Tibial nerve (tissue), 4 donors: ENCODE data around the gene MAPK14. TPM values are rescaled to one million over a fixed set of nuclear protein-coding genes. Genes with fewer than 3 reads are reported as not detected.

Source experiments
- DNase-seq, 2 donors: peaks; one replicate each; pipeline ENCODE4 v3.0.0-alpha.2; 2019; ENCODE audit warnings: low spot score in 2 of 2
- H3K27ac ChIP-seq, 4 donors: fragments of 200-600 bp; sonication (generic) in 3 of 4; one replicate each; pipeline ENCODE4 v1.5.1; 2017 to 2019; ENCODE audit warnings: mild to moderate bottlenecking in 1 of 4
- H3K27me3 ChIP-seq, 2 donors: fragments of 200-600 bp; sonication (generic) in 1 of 2; one replicate each; pipeline versions ENCODE4 v1.5.1 to v1.6.0; 2017 to 2019
- H3K36me3 ChIP-seq, 3 donors: fragments of 200-600 bp; sonication (generic); one replicate each; pipeline ENCODE4 v1.5.1; 2018 to 2019
- H3K4me1 ChIP-seq, 4 donors: fragments of 200-600 bp; sonication (generic) in 3 of 4; one replicate each; pipeline ENCODE4 v1.5.1; 2017 to 2019
- H3K4me3 ChIP-seq, 4 donors: fragments of 200-600 bp; sonication (generic) in 3 of 4; one replicate each; pipeline ENCODE4 v1.5.1; 2017 to 2019; ENCODE audit warnings: mild to moderate bottlenecking in 1 of 4, moderate library complexity in 1 of 4
- H3K9me3 ChIP-seq, 4 donors: fragments of 200-600 bp; sonication (generic) in 3 of 4; one replicate each; pipeline ENCODE4 v1.5.1; 2017 to 2019
- EP300 ChIP-seq, 2 donors: sonication (generic); formaldehyde crosslinking; IDR thresholded peaks; one replicate each; pipeline ENCODE4 v1.6.1; 2017; ENCODE audit warnings: antibody characterized with exemption in 2 of 2, mild to moderate bottlenecking in 1 of 2
- POLR2A ChIP-seq, 2 donors: fragments of 450-650 bp; IDR thresholded peaks; one replicate each; pipeline ENCODE4 v1.6.1; 2017; ENCODE audit warnings: antibody characterized with exemption in 2 of 2, mild to moderate bottlenecking in 2 of 2, moderate library complexity in 2 of 2
- WGBS, 2 donors: methylation state at CpG; one replicate each; pipeline ENCODE4 v1.1.5; 2018; 5-methylcytosine and 5-hydroxymethylcytosine counted together
- total RNA-seq, 4 donors: library from RNA; depleted of rRNA; stranded (reverse); fragments of >200 nt; gene quantifications; one replicate each; pipeline ENCODE4 v1.1.0, GENCODE V29; 2016
- TF ChIP-seq, protein P1 (sequence below), 5 experiments: fragments of 200-600 bp in 3 of 5; fragments of 450-650 bp in 2 of 5; sonication (generic) in 3 of 5; IDR thresholded peaks; one replicate each; pipeline ENCODE4 v1.5.1; 2016 to 2019; ENCODE audit warnings: antibody characterized with exemption in 5 of 5, mild to moderate bottlenecking in 3 of 5, moderate library complexity in 2 of 5

MAPK14 gene
- total RNA-seq, 4 donors from 2014 or later, result 73.5 to 88.1 (median 83.2) TPM

DNA sequence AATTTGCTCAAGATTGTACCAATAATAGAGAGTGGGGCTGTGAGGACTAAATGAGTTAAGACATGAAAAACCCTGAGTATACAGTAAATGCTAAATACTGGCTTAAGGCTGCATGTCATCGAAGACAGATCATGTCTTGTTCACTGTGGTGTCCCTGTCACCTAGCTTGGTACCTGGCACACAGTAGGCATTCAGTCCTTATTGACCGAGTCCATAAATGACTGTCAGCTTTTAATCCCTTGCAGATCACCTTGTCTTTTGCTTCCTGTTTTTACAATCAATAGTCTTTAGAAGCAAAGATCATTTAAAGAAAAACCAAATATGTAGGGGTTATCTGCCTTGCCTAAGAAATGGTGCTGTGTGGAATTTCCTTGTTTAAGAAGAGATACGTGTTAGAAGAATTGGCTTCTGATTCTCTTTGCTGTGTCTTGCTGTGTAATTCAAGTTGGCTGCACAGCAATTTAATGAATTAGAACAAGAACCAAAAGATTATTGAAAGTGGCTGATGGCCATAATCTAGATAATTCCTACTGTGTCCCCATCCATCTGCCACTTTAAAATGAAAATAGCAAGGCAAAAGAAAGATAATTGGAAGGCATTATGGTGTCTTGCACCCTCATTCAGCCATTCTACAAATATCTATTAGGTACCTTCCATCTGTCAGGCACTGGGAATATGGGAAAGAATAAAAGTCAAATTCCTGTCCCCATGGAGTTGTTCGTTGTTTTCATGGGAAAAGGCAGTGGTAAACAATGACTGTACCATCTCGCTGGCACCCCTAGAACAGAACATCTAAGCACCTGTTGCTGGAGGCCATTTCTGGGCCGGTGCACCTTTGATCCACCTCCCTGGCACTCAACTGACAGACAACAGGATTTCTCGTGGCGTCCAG, 90.3 kb downstream of the MAPK14 start:
- no peak overlapping the region for H3K27ac ChIP-seq
- 86 to 90% methylated on average over 8 of the region's 8 CpGs for WGBS, 2 donors
- H3K9me3 ChIP-seq, result no peaks in the 10 kb centered on the region
- DNase-seq, result no peak
- H3K4me1 ChIP-seq, result peaks cover 0 to 17% (median 7%) of the 10 kb centered on the region in 4 donors
- TF ChIP-seq, protein P1, sequence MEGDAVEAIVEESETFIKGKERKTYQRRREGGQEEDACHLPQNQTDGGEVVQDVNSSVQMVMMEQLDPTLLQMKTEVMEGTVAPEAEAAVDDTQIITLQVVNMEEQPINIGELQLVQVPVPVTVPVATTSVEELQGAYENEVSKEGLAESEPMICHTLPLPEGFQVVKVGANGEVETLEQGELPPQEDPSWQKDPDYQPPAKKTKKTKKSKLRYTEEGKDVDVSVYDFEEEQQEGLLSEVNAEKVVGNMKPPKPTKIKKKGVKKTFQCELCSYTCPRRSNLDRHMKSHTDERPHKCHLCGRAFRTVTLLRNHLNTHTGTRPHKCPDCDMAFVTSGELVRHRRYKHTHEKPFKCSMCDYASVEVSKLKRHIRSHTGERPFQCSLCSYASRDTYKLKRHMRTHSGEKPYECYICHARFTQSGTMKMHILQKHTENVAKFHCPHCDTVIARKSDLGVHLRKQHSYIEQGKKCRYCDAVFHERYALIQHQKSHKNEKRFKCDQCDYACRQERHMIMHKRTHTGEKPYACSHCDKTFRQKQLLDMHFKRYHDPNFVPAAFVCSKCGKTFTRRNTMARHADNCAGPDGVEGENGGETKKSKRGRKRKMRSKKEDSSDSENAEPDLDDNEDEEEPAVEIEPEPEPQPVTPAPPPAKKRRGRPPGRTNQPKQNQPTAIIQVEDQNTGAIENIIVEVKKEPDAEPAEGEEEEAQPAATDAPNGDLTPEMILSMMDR (IDR thresholded peaks at IDR 0.05), result no peak
- TF ChIP-seq POLR2A (IDR thresholded peaks at IDR 0.05) (no peak), EP300 (IDR thresholded peaks at IDR 0.05) (no peak)
- no peaks in the 10 kb centered on the region for H3K27me3 ChIP-seq
- H3K4me3 ChIP-seq, result no peak overlapping the region
- H3K36me3 ChIP-seq, result peaks cover 0 to 35% (median 0%) of the 10 kb centered on the region in 3 donors

DNA sequence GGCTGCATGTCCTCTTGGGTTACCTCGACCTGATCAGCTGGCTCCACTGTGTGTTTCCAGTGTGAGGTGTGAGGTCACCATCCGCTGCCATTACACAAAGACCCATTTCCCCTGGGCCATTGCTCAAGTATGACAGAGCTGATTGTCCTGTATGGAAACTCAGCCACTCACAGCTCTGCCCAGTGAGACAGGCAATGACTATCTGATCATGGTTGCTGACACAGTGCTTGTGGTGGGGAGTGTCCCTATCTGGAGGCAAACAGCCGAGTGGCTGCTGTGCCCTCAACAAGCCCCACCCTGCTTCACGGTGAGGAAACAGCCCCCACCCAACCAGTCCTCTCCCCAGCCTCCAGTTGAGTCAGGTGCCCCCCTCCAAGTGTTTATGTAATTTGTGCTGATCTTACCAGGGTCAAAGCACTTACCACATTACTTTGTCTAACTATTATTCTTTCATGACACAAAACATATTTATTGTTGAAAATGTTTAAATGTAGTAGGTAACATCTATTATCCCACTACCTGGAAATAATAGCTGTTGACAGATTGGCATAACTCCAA, 91.0 kb downstream of the MAPK14 start:
- 46 to 68% methylated on average over 4 of the region's 4 CpGs for WGBS, 2 donors
- Histone ChIP-seq H3K36me3 (peaks cover 0 to 34% (median 0%) of the 10 kb centered on the region in 3 donors), H3K27me3 (no peaks in the 10 kb centered on the region), H3K4me3 (no peak overlapping the region), H3K9me3 (no peaks in the 10 kb centered on the region), H3K27ac (no peak overlapping the region), H3K4me1 (peaks cover 0 to 24% (median 9%) of the 10 kb centered on the region in 4 donors)
- no peak for DNase-seq
- TF ChIP-seq, protein P1 (IDR thresholded peaks at IDR 0.05), result no peak
- TF ChIP-seq EP300 (IDR thresholded peaks at IDR 0.05), result no peak
- TF ChIP-seq POLR2A (IDR thresholded peaks at IDR 0.05), result no peak

DNA sequence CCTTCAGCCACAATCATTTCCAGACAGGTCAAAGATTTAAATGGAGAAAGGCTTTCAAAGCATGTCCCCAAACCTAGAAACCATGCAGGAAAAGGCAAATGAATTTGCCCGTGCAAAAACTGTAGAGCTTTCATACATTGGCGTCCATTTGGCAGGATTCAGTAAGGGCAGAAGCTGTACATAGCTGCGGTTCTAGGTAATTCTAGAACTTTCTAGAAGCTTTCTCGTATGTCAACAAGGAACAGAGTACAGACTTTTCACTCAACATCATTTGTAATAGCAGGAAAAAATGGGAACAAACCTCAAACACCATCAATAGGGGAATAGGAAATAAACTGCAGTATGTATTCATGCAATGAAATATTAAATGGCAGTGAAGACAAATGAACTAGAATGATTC, 91.6 kb downstream of the MAPK14 start:
- TF ChIP-seq EP300 (IDR thresholded peaks at IDR 0.05), result no peak
- no peak for TF ChIP-seq POLR2A (IDR thresholded peaks at IDR 0.05)
- TF ChIP-seq, protein P1 (IDR thresholded peaks at IDR 0.05), result no peak
- 79 to 81% methylated on average over 4 of the region's 4 CpGs for WGBS, 2 donors

DNA sequence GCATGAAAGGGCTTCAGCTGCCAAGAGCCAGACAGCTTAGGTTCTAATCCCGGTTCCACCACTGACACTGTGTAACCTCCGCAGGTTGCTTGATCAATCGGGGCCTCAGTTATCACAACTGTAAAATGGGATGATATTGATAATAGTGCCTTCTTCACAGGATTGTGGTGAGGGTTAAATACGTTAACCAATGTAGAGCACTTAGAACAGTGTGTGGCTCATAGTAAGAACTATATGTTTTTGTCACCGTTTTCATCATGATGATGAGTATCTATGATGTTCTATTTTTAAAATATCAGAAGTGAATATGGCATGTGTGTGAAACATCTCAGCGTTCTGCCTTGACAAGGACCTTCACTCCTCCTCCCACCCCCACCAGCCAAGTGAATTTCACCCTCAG, 92.4 kb downstream of the MAPK14 start:
- no peaks in the 10 kb centered on the region for H3K27me3 ChIP-seq

More for the DNA sequence above, 91.6 kb downstream of the MAPK14 start:
- H3K4me1 ChIP-seq, result peaks cover 0 to 30% (median 12%) of the 10 kb centered on the region in 4 donors
- no peak overlapping the region for H3K4me3 ChIP-seq
- DNase-seq, result no peak
- no peaks in the 10 kb centered on the region for H3K9me3 ChIP-seq
- H3K27ac ChIP-seq, result no peak overlapping the region
- H3K27me3 ChIP-seq, result no peaks in the 10 kb centered on the region
- peaks cover 0 to 28% (median 0%) of the 10 kb centered on the region in 3 donors for H3K36me3 ChIP-seq

More for the DNA sequence above, 92.4 kb downstream of the MAPK14 start:
- no peak for DNase-seq
- Histone ChIP-seq H3K4me3 (no peak overlapping the region), H3K4me1 (peaks cover 0 to 32% (median 14%) of the 10 kb centered on the region in 4 donors), H3K36me3 (peaks cover 0 to 28% (median 0%) of the 10 kb centered on the region in 3 donors), H3K9me3 (no peaks in the 10 kb centered on the region), H3K27ac (peak overlapping the region in 1 of 4 donors; percentile 73)
- TF ChIP-seq, protein P1 (IDR thresholded peaks at IDR 0.05), result no peak
- TF ChIP-seq EP300 (IDR thresholded peaks at IDR 0.05) (no peak), POLR2A (IDR thresholded peaks at IDR 0.05) (no peak)
- 84 to 86% methylated on average over 6 of the region's 6 CpGs for WGBS, 2 donors
